Measurements from ENCODE around the gene DLK2. TPM values are rescaled to one million over a fixed set of nuclear protein-coding genes. Genes with fewer than 3 reads are reported as not detected.
A peak's percentile ranks its signal among the peaks of the same experiment; 100 is the strongest.

DLK2 gene
- total RNA-seq, 2 experiments from 2014 or later, result not detected

GRCh38 chr6:43432009-43432945 is 23.1 kb downstream of the DLK2 start:
- no TSS peak for BruUV-seq (replicated peaks)
- CTCF ChIA-PET (ENCODE audit: unreplicated experiment), result no interaction called here
- H3K79me2 ChIP-seq (ENCODE audit: insufficient read depth, low read depth, low read length), result peaks cover 16% of the 10 kb centered on the region; the same call in 1 of the 2 replicates
- no peak overlapping the region for H3K4me3 ChIP-seq (ENCODE audit: low read depth, low read length, poor library complexity, severe bottlenecking)
- H3K9me2 ChIP-seq (ENCODE audit: insufficient read depth, low read length), result no peaks in the 10 kb centered on the region
- H3K4me2 ChIP-seq (ENCODE audit: low read length), result no peak overlapping the region
- DNase-seq (ENCODE audit: low spot score), result no peak
- H2AFZ ChIP-seq (ENCODE audit: low read length), result no peak overlapping the region
- peaks cover 15% of the 10 kb centered on the region for H3K4me1 ChIP-seq (ENCODE audit: insufficient read depth, low read length, poor library complexity, severe bottlenecking)
- H3K27ac ChIP-seq (ENCODE audit: low read depth, low read length, poor library complexity, severe bottlenecking), result no peak overlapping the region
- TF ChIP-seq EZH2phosphoT487 (IDR thresholded peaks at IDR 0.05; ENCODE audit: borderline replicate concordance, low read depth, low read length) (no peak), CTCF (conservative IDR thresholded peaks at IDR 0.05; ENCODE audit: low read length) (no peak)
- intact Hi-C loops (cut with micrococcal nuclease; ENCODE audit: unreplicated experiment), result no loop called here
- H3K36me3 ChIP-seq (ENCODE audit: insufficient read depth, low read length), result peaks cover 10% of the 10 kb centered on the region
- H4K20me1 ChIP-seq (ENCODE audit: insufficient read depth, low read length), result no peaks in the 10 kb centered on the region
- no peaks in the 10 kb centered on the region for H3K9me3 ChIP-seq (ENCODE audit: low read length)
- POLR2A ChIA-PET, result no interaction called here

- peak overlapping the region; percentile 84 for H3K4me3 ChIP-seq (ENCODE audit: low read depth, low read length, poor library complexity, severe bottlenecking)
- H3K4me2 ChIP-seq (ENCODE audit: low read length), result peak overlapping the region; percentile 90
- peaks cover 10% of the 10 kb centered on the region; the same call in 1 of the 2 replicates for H3K36me3 ChIP-seq (ENCODE audit: insufficient read depth, low read length)
- POLR2A ChIA-PET, result interaction anchor here (0.6 to 0.8 kb wide), 2 partner anchors 120 to 793 kb away, joined by 3 read pairs; partner anchors contain the start of gene CRIP3
- DNase-seq (ENCODE audit: low spot score), result peak; percentile 19
- CTCF ChIA-PET (ENCODE audit: unreplicated experiment), result no interaction called here
- no peak overlapping the region for H2AFZ ChIP-seq (ENCODE audit: low read length)
- H3K4me1 ChIP-seq (ENCODE audit: insufficient read depth, low read length, poor library complexity, severe bottlenecking), result peaks cover 21% of the 10 kb centered on the region
- H3K79me2 ChIP-seq (ENCODE audit: insufficient read depth, low read depth, low read length), result peaks cover 16% of the 10 kb centered on the region; the same call in 1 of the 2 replicates
- no peak overlapping the region for H3K27ac ChIP-seq (ENCODE audit: low read depth, low read length, poor library complexity, severe bottlenecking)
- no peaks in the 10 kb centered on the region for H3K9me3 ChIP-seq (ENCODE audit: low read length)
- no peaks in the 10 kb centered on the region for H4K20me1 ChIP-seq (ENCODE audit: insufficient read depth, low read length)
- H3K9me2 ChIP-seq (ENCODE audit: insufficient read depth, low read length), result no peaks in the 10 kb centered on the region
- TF ChIP-seq EZH2phosphoT487 (IDR thresholded peaks at IDR 0.05; ENCODE audit: borderline replicate concordance, low read depth, low read length) (no peak), CTCF (conservative IDR thresholded peaks at IDR 0.05; ENCODE audit: low read length) (no peak)
- no TSS peak for BruUV-seq (replicated peaks)
- intact Hi-C loops (cut with micrococcal nuclease; ENCODE audit: unreplicated experiment), result no loop called here
Measured at GRCh38 chr6:43428874-43429273, 26.5 kb downstream of the DLK2 start.

Measured in OCI-LY7 (cell line).